Activated CD4-positive, alpha-beta T cell treated with anti-CD3 and anti-CD28 coated beads, Interleukin-10, Interleukin-2, amounts not matched to agents 100 ng/mL and 50 ng/mL, durations not matched to agents 16 hours and 8 hours (primary cell): ENCODE data around the gene UBAP2L.
"Not testable (repeated sequence)": the region's sequence is repeated elsewhere in the genome, so short reads cannot be mapped to it uniquely, and the experiment has no call there.

ENCODE experiments used
- DNase-seq: peaks from one replicate; pipeline ENCODE4 v3.0.0-alpha.2; 2020

UBAP2L gene

DNA sequence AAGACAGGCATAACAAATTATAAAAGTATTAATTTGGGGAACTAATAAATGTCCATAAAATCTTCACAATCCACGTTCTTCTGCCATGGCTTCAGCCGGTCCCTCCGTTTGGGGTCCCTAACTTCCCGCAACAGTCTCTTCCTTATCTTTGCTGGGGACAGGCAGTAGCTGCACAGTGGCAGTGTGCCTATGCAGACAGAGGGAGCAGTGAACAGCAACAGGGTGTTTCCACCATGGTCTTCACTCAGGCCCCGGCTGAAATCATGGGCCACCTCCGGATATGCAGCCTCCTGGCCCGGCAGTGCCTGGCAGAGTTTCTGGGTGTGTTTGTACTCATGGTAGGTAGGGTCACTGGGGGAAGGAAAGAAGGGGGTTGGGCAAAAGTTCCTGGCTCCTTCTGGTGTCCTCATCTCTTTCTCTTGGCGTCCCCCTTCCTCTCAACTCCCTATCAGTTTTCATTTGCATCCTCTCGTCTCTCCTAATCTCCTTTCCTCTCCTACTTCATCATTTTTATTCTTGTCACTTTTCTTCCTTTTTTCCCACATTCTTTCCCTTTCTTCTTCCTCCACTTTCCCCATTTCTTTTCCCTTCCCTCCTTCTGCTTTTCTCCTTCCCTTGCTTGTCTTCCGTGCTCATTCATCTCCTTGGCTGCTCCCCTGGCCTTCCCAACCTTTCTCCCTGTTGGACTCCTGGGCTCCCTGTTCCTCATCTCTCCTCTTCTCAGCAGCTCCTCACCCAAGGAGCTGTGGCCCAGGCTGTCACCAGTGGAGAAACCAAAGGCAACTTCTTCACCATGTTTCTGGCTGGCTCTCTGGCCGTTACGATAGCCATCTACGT lies 91.7 kb downstream of the UBAP2L start:
- not testable (repeated sequence) for DNase-seq

- DNase-seq: no peak
These were observed 92.3 kb downstream of the UBAP2L start for GRCh38 chr1:154313066-154313356.

GRCh38 chr1:154314226-154314625 lies 93.5 kb downstream of the UBAP2L start:
- DNase-seq: not testable (repeated sequence)

DNA sequence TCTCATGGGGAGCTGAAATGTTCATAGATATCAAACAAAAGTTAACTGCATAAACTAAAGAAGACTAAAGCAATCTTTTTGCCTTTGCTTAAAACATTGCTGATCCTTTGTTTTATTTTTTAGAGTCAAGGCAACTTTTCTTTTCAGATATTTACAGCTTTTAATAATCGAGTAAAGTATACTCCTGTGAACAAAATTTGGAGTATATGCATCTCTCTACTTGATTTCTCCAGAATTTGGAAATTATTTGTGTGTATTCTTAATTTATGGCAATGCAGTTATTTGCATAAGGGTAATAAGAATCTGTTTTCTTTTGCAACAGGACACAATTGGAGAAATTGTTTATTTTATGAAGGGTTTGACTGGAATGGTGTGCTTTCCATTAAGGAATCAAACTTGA lies 95.9 kb downstream of the UBAP2L start:
- no peak for DNase-seq

DNA sequence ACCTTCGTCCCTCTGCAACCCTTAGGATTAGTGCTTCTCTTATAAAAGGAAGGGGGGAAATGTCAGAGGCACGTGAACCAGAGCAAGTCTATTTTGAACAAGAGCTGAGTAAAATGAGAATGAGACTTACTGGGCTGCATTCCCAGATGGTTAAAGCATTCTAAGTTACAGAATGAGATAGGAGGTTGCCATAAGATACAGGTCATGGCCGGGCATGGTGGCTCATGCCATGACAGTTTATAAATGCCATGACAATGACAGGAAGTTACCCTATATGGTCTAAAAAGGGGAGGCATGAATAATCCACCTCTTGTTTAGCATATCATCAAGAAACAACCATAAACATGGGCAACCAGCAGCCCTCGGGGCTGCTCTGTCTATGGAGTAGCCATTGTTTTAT lies 97.6 kb downstream of the UBAP2L start:
- no peak for DNase-seq
